ENCODE measurements around the gene TMEM63A.

DNA sequence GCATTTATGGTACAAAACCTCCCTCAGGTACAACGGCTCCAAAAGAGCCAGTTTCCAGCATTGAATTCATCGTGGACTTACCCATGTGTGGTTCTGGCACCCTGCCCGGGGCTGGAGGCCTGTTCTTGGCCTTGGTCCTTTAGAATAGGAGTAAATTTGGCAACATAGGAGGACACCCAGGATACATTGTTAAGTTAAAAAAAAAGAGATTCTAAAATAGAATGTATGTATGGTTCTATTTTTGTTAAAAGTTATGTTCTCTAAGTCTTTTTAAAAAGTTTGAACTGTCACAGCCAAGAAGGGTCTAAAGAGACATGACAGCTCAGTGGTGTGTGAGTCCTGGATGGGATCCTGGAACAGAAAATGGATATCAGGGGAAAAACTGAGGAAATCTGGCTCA lies 46.3 kb downstream of the TMEM63A start:
- TF ChIP-seq, protein P1, sequence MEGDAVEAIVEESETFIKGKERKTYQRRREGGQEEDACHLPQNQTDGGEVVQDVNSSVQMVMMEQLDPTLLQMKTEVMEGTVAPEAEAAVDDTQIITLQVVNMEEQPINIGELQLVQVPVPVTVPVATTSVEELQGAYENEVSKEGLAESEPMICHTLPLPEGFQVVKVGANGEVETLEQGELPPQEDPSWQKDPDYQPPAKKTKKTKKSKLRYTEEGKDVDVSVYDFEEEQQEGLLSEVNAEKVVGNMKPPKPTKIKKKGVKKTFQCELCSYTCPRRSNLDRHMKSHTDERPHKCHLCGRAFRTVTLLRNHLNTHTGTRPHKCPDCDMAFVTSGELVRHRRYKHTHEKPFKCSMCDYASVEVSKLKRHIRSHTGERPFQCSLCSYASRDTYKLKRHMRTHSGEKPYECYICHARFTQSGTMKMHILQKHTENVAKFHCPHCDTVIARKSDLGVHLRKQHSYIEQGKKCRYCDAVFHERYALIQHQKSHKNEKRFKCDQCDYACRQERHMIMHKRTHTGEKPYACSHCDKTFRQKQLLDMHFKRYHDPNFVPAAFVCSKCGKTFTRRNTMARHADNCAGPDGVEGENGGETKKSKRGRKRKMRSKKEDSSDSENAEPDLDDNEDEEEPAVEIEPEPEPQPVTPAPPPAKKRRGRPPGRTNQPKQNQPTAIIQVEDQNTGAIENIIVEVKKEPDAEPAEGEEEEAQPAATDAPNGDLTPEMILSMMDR (conservative IDR thresholded peaks at IDR 0.05 in 1 of 2, IDR thresholded peaks at IDR 0.05 in 1 of 2; ENCODE audit: low read depth in 1 of 2, low read length in 2 of 2): no peak
- no peak for TF ChIP-seq EZH2 (IDR thresholded peaks at IDR 0.05; ENCODE audit: low read length, missing control alignments)

Data from fibroblast of lung (primary cell).